ENCODE results near the gene MANF. TPM values are rescaled to one million over a fixed set of nuclear protein-coding genes. Genes with fewer than 3 reads are reported as not detected.

Gene MANF
- 10 to 100 TPM; 12.6 to 24.0 (median 19.3) TPM for total RNA-seq
- polyA plus RNA-seq: 10 to 100 TPM; 17.9 to 42.4 (median 18.3) TPM
- long read RNA-seq, donor 1, partial matches to known transcripts: 0 of 1 reads
- long read RNA-seq, donor 1, other reads (novel, unspliced or antisense): 0 of 1 reads
- long read RNA-seq, donor 2, transcript MANF-204 (4 exons, 1,153 nt): major isoform, 6 of 7 reads
- long read RNA-seq, donor 2, partial matches to known transcripts: 0 of 7 reads
- long read RNA-seq, donor 2, other reads (novel, unspliced or antisense): 1 of 7 reads

GRCh38 chr3:51384726-51385473 lies at the start of gene MANF:
TSS of gene MANF (plus strand) at chr3:51385291. CDS start at chr3:51385343, 52 bp downstream.
- intact Hi-C loops (cut with DNase I): loop anchor here (5.0 to 10.0 kb wide), 2 partner anchors 287 to 770 kb away; partner anchors contain the start of genes CISH (in 1 of the 2), MAPKAPK3 (in 1 of the 2) and TEX264 (in 1 of the 2)
- Histone ChIP-seq H3K27me3 (ENCODE audit: insufficient read depth in 3 of 3, low read length in 2 of 3) (no peaks in the 10 kb centered on the region), H3K4me1 (peaks cover 23% of the 10 kb centered on the region), H3K4me3 (peak within 1 kb of the TSS; percentile 70), H3K36me3 (ENCODE audit: insufficient read depth in 1 of 2, low read depth in 1 of 2) (peaks cover 3 to 17% of the 10 kb centered on the region in 2 donors), H3K27ac (peak within 1 kb of the TSS; percentile 86), H3K9me3 (no peaks in the 10 kb centered on the region)
- WGBS, 3 donors: 0 to 1% (median 0%) methylated on average over 43 to 65 of the region's 65 CpGs
- TF ChIP-seq CTCF (IDR thresholded peaks at IDR 0.05): no peak
- DNase-seq (peak; percentile 98 to 99), ATAC-seq (peak; percentile 98 to 99 (median 99))

- intact Hi-C loops (cut with DNase I): no loop called here
Measured at GRCh38 chr3:51336261-51336660, 48.8 kb upstream of the MANF start.

GRCh38 chr3:51337666-51338065 lies 47.4 kb upstream of the MANF start:
- Histone ChIP-seq H3K27ac (no peak overlapping the region), H3K4me3 (no peak overlapping the region), H3K27me3 (ENCODE audit: insufficient read depth in 3 of 3, low read length in 2 of 3) (no peaks in the 10 kb centered on the region), H3K9me3 (no peaks in the 10 kb centered on the region), H3K36me3 (ENCODE audit: insufficient read depth in 1 of 2, low read depth in 1 of 2) (no peaks in the 10 kb centered on the region), H3K4me1 (no peaks in the 10 kb centered on the region)
- 86 to 100% (median 95%) methylated on average over 1 of the region's 1 CpG for WGBS, 3 donors
- DNase-seq (no peak), ATAC-seq (no peak)
- intact Hi-C loops (cut with DNase I): no loop called here
- no peak for TF ChIP-seq CTCF (IDR thresholded peaks at IDR 0.05)

More at GRCh38 chr3:51336261-51336660, 48.8 kb upstream of the MANF start:
- Histone ChIP-seq H3K9me3 (no peaks in the 10 kb centered on the region), H3K27ac (no peak overlapping the region), H3K4me3 (no peak overlapping the region), H3K27me3 (ENCODE audit: insufficient read depth in 3 of 3, low read length in 2 of 3) (no peaks in the 10 kb centered on the region), H3K36me3 (ENCODE audit: insufficient read depth in 1 of 2, low read depth in 1 of 2) (no peaks in the 10 kb centered on the region), H3K4me1 (no peaks in the 10 kb centered on the region)
- ATAC-seq (no peak), DNase-seq (no peak)
- no peak for TF ChIP-seq CTCF (IDR thresholded peaks at IDR 0.05)
- WGBS, 3 donors: 65 to 87% (median 79%) methylated on average over 1 of the region's 1 CpG

GRCh38 chr3:51338632-51339031 lies 46.5 kb upstream of the MANF start:
- ATAC-seq (no peak), DNase-seq (no peak)
- no peaks in the 10 kb centered on the region for H3K27me3 ChIP-seq (ENCODE audit: insufficient read depth in 3 of 3, low read length in 2 of 3)
- no peaks in the 10 kb centered on the region for H3K4me1 ChIP-seq
- no peak for TF ChIP-seq CTCF (IDR thresholded peaks at IDR 0.05)
- intact Hi-C loops (cut with DNase I): no loop called here
- no peaks in the 10 kb centered on the region for H3K9me3 ChIP-seq
- no peak overlapping the region for H3K27ac ChIP-seq
- H3K36me3 ChIP-seq (ENCODE audit: insufficient read depth in 1 of 2, low read depth in 1 of 2): no peaks in the 10 kb centered on the region
- no peak overlapping the region for H3K4me3 ChIP-seq
- 75 to 83% (median 83%) methylated on average over 3 of the region's 3 CpGs for WGBS, 3 donors

Data from psoas muscle (tissue), 8 donors.